Body of pancreas (tissue), 4 donors: Measurements from ENCODE around the gene ACTN1. TPM values are rescaled to one million over a fixed set of nuclear protein-coding genes. Genes with fewer than 3 reads are reported as not detected.

Source experiments
- ATAC-seq: fragments of 150-250 bp; one replicate; pipeline ENCODE4 v1.9.1; 2016
- DNase-seq, 4 donors: peaks; one replicate each; pipeline ENCODE4 v3.0.0-alpha.2; 2019
- H3K27ac ChIP-seq, 4 donors: fragments of 200-600 bp; sonication (generic); 1 replicate in 3 of 4; 2 replicates in 1 of 4; pipeline versions ENCODE4 v1.5.1 to v1.6.1; 2016 to 2019; ENCODE audit warnings: mild to moderate bottlenecking in 1 of 4, mixed read lengths in 1 of 4, moderate library complexity in 1 of 4
- H3K27me3 ChIP-seq, 2 donors: fragments of 200-600 bp; sonication (generic); one replicate each; pipeline ENCODE4 v1.6.0; 2016; ENCODE audit warnings: mild to moderate bottlenecking in 1 of 2
- H3K36me3 ChIP-seq, 2 donors: fragments of 200-600 bp; sonication (generic); replicated peaks in 1 of 2; 2 replicates each; pipeline ENCODE4 v1.5.1; 2016; ENCODE audit warnings: low read depth in 2 of 2; ENCODE audit not compliant: insufficient read depth in 1 of 2
- H3K4me1 ChIP-seq: fragments of 200-600 bp; sonication (generic); one replicate; pipeline ENCODE4 v1.6.0; 2016
- H3K4me3 ChIP-seq, 2 donors: fragments of 200-600 bp; sonication (generic); 1 replicate in 1 of 2; 2 replicates in 1 of 2; pipeline ENCODE4 v1.5.1; 2016 to 2019
- H3K9me3 ChIP-seq, 3 donors: fragments of 200-600 bp; sonication (generic); 1 replicate in 2 of 3; 2 replicates in 1 of 3; pipeline ENCODE4 v1.5.1; 2016
- POLR2A ChIP-seq, 3 donors: fragments of 450-650 bp; IDR thresholded peaks; one replicate each; pipeline ENCODE4 v1.6.1; 2016; ENCODE audit warnings: antibody characterized with exemption in 3 of 3, mild to moderate bottlenecking in 2 of 3
- WGBS, 2 donors: methylation state at CpG; one replicate each; pipeline ENCODE4 v1.1.5; 2017; 5-methylcytosine and 5-hydroxymethylcytosine counted together
- intact Hi-C: fragments of 100-400 bp; cut with DNase I; formaldehyde crosslinking; loops from one replicate; pipeline ENCODE4 v1.15.1; 2023
- total RNA-seq, 2 donors: library from RNA; depleted of rRNA; stranded (reverse); fragments of >200 nt; gene quantifications; one replicate each; pipeline ENCODE4 v1.1.0, GENCODE V29; 2016
- TF ChIP-seq, protein P1 (sequence below), 7 experiments: fragments of 450-650 bp in 4 of 7; fragments of 200-600 bp in 3 of 7; sonication (generic) in 3 of 7; IDR thresholded peaks; one replicate each; pipeline ENCODE4 v1.5.1; 2016 to 2019; ENCODE audit warnings: antibody characterized with exemption in 7 of 7

The ACTN1 gene
- total RNA-seq, 2 donors from 2014 or later, result 84.8 to 93.6 TPM

GRCh38 chr14:68880581-68881105, 98.5 kb downstream of the ACTN1 start:
- no peaks in the 10 kb centered on the region for H3K9me3 ChIP-seq
- intact Hi-C loops, result no loop called here
- no peak overlapping the region for H3K4me3 ChIP-seq
- no peak overlapping the region for H3K27ac ChIP-seq
- no peaks in the 10 kb centered on the region for H3K27me3 ChIP-seq
- ATAC-seq (no peak), DNase-seq (peak in 1 of 4 donors; percentile 1)
- H3K36me3 ChIP-seq, result peaks cover 30 to 57% of the 10 kb centered on the region in 2 donors
- no peaks in the 10 kb centered on the region for H3K4me1 ChIP-seq
- no peak for TF ChIP-seq POLR2A (IDR thresholded peaks at IDR 0.05)
- TF ChIP-seq, protein P1, sequence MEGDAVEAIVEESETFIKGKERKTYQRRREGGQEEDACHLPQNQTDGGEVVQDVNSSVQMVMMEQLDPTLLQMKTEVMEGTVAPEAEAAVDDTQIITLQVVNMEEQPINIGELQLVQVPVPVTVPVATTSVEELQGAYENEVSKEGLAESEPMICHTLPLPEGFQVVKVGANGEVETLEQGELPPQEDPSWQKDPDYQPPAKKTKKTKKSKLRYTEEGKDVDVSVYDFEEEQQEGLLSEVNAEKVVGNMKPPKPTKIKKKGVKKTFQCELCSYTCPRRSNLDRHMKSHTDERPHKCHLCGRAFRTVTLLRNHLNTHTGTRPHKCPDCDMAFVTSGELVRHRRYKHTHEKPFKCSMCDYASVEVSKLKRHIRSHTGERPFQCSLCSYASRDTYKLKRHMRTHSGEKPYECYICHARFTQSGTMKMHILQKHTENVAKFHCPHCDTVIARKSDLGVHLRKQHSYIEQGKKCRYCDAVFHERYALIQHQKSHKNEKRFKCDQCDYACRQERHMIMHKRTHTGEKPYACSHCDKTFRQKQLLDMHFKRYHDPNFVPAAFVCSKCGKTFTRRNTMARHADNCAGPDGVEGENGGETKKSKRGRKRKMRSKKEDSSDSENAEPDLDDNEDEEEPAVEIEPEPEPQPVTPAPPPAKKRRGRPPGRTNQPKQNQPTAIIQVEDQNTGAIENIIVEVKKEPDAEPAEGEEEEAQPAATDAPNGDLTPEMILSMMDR (IDR thresholded peaks at IDR 0.05), result no peak
- WGBS, 2 donors, result 96 to 100% methylated on average over 7 to 9 of the region's 9 CpGs

DNA sequence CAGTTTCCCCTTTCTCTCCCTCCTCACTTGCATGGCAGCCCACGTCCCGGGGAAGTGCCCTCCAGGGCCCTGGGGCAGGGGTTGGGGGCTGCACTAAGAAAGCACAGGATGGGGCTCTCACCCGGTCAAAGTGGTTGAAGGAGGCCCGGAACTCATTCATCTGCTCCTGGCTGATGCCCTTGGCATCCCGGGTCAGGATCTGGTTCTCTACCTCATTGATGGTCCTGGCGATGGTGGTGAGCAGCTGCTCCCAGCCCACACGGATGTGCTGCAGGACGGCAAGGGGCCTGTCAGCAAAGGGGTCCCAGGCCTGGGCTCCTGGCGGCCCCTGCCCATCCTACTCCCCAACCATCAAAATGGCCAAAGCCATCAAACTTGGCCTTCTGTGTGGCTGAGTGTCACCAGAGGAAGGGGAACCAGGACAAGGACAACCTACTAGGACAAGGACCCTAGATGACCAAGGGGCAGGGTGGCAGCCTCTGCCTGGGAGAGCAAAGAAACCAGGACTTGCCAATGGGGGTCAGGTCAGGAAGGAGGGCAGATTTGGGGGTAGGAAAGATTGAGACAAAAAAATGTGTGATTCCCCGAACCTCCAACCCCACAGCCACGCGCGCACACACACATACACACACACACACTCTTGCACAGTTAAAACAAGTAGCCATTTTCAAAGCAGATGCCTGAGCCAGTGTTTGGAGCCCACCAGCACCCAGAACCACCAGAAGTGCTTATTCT, 99.1 kb downstream of the ACTN1 start:
- intact Hi-C loops, result no loop called here
- H3K27me3 ChIP-seq, result no peaks in the 10 kb centered on the region
- 96% methylated on average over 5 to 13 of the region's 13 CpGs for WGBS, 2 donors
- no peak overlapping the region for H3K4me3 ChIP-seq
- no peaks in the 10 kb centered on the region for H3K4me1 ChIP-seq
- H3K27ac ChIP-seq, result no peak overlapping the region
- H3K9me3 ChIP-seq, result no peaks in the 10 kb centered on the region
- no peak for TF ChIP-seq POLR2A (IDR thresholded peaks at IDR 0.05)
- ATAC-seq (no peak), DNase-seq (peak in 1 of 4 donors; percentile 6)
- peaks cover 30 to 60% of the 10 kb centered on the region in 2 donors for H3K36me3 ChIP-seq

DNA sequence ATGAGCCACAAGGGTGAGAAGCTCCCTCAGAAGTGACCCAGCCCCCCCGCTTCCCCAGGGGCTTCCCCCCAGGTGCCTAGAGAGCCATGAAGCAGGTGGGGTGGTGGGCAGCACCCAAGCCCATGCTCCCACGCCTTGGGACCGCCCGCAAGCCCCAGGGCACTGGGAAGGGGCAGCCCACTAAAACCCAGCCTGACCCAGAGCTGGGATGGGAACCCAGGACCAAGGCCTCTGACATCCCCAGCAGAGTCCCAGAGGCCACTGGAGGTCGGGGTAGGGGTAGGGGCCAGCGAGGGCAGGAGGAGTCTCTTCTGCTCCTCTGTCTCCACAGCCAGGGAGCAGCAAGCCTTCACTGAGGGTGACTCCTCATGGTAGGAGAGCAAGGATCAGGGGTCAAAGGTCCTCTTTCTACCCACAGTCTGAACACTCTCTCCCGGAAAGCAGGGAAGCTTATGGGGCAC, 99.8 kb downstream of the ACTN1 start:
- TF ChIP-seq POLR2A (IDR thresholded peaks at IDR 0.05), result no peak
- TF ChIP-seq, protein P1 (IDR thresholded peaks at IDR 0.05), result no peak
- ATAC-seq, result no peak
- Histone ChIP-seq H3K27me3 (no peaks in the 10 kb centered on the region), H3K4me3 (no peak overlapping the region), H3K4me1 (no peaks in the 10 kb centered on the region), H3K27ac (no peak overlapping the region), H3K9me3 (no peaks in the 10 kb centered on the region), H3K36me3 (peaks cover 30 to 61% of the 10 kb centered on the region in 2 donors)
- peak in 1 of 4 donors; percentile 7 for DNase-seq
- intact Hi-C loops, result no loop called here
- WGBS, 2 donors, result 95 to 97% methylated on average over 5 to 7 of the region's 7 CpGs

DNA sequence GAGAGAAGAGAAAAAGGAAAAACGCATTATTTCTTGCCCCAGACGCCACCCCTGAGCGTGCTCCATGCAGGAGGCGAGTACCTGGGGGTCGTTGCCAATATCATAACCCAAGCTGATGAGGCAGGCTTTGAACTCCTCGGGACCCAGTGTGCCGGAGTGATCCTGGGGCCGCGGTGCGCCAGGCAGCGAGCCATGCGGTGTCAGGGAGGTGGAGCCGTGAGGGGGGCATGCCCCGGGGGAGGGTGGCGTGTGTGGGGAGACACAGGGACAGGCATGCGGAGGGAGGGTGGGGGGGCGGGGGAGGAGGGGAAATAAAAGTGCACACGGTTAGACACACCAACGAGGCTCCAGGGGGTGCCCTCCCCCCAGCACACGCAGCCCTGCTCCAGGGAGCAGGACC, 100.2 kb downstream of the ACTN1 start:
- DNase-seq (peak in 1 of 4 donors; percentile 8), ATAC-seq (no peak)
- TF ChIP-seq, protein P1 (IDR thresholded peaks at IDR 0.05), result no peak
- no peak for TF ChIP-seq POLR2A (IDR thresholded peaks at IDR 0.05)
- no peak overlapping the region for H3K27ac ChIP-seq
- WGBS, 2 donors, result 89 to 95% methylated on average over 12 to 20 of the region's 20 CpGs
- intact Hi-C loops, result no loop called here
- H3K4me1 ChIP-seq, result no peaks in the 10 kb centered on the region
- no peaks in the 10 kb centered on the region for H3K9me3 ChIP-seq
- peaks cover 26 to 56% of the 10 kb centered on the region in 2 donors for H3K36me3 ChIP-seq
- no peak overlapping the region for H3K4me3 ChIP-seq
- no peaks in the 10 kb centered on the region for H3K27me3 ChIP-seq

DNA sequence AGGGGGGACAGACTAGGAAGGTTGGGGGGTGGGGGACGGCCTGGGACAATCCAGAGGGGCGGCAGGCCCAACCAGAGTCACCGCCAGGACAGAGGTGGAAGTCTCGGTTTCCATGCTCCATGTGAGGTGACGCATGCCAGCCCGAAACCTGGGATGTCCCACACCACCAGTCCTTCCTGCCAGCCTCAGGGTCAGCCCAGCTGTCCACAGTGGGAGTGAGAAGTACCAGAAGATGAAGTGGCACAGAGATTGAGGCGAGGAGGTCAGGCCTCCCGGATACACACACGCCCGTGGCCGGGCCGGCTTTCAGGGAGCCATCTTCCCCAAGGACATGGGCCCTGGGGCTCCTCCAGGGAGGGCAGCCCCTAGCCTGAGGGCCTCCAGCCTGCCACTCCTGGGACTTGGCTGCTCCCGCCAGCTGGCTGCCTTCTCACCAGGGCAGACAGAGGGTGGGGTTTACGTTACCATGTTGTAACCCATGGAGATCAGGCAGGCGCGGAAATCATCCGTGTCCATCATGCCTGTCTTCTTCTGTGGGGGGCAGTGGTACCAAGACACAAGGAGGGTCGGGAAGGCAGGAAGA, 101.0 kb downstream of the ACTN1 start:
- no peaks in the 10 kb centered on the region for H3K27me3 ChIP-seq
- 87 to 95% methylated on average over 13 to 17 of the region's 18 CpGs for WGBS, 2 donors
- H3K27ac ChIP-seq, result no peak overlapping the region
- intact Hi-C loops, result no loop called here
- H3K36me3 ChIP-seq, result peaks cover 19 to 53% of the 10 kb centered on the region in 2 donors
- H3K4me3 ChIP-seq, result no peak overlapping the region
- peak in 1 of 4 donors; percentile 8 for DNase-seq
- no peaks in the 10 kb centered on the region for H3K4me1 ChIP-seq
- no peaks in the 10 kb centered on the region for H3K9me3 ChIP-seq
- ATAC-seq, result no peak
- no peak for TF ChIP-seq POLR2A (IDR thresholded peaks at IDR 0.05)
- TF ChIP-seq, protein P1 (IDR thresholded peaks at IDR 0.05), result no peak
